NCI-H526 treated with DMSO at 0.1 percent for 48 hours (cell line): ENCODE data around the gene UBE4A.
"Not testable (repeated sequence)": the region's sequence is repeated elsewhere in the genome, so short reads cannot be mapped to it uniquely, and the experiment has no call there.

Source experiments
- DNase-seq: peaks from one replicate; lab custom pipeline; 2025; lab: John Stamatoyannopoulos, UW

The UBE4A gene

DNA sequence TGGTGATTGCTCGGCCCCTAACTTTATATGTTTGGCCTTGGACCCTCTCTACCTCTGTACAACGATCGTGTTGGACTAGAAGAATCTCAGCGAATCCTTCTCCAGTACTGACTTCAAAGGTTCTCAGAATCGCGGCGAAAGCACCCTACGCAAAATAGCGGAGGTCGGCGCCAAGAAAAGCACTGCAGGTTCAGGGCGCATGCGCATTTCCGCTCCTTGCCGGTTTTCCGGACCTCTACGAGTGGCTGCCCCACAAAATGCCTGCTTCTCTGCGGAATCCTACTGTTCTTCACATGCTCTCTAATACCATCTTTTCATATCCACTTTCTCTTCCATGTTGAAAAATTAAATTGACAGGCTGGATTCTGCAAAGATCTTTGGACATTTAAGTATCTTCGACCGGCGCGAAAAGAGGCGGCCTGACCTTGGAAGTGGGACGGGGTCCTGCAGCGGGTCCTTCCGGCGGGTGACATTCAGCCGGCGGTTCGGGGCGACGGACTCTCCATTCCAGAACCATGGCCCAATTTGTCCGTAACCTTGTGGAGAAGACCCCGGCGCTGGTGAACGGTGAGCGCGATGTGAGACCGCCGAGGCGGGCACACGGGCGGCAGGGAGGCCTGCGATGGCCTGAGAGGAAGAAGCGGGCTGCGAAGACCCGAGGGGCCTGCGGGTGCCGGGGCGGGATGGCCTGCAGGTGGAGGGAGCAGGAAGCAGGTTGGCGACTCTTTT is 41.9 kb downstream of the UBE4A start, which contains the start of gene ATP5MG:
Gene ATP5MG (plus strand): TSS at position 456 of the 729 bp plus-strand sequence. CDS start 60 bp downstream, at position 516.
- DNase-seq = peak; percentile 99

DNA sequence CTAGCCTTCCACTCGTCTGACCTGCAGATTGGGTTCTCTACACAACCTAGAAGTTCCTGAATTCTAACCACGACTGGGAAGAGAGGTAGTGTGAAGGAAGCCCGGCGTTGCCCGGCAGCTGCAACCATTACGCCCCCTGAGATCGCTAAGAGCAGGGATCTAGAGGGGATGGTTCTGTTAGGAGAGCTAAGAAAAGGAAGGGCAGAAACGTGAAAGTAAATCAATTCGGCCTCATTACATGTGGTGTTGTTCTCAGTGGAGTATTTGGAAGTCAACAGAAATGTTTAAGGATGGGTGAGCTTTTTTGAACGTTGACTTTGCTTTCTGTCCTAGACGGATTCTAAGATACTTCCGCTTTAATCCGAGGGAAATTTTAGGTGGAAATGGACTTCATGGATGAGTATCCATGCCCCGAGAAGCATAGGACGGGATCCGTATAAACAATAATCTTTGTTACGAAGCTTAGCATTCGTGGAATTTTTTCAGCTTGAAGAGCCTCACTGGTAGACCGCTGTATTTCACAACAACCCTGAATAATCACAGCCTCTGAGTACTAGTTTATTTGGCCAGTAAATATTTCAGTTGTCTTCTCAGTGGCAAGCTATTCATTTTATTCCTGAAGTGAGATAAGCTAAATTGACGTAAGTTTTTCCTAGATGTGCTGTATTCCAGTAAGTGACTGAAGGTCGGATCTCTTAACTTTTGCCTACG is 42.6 kb downstream of the UBE4A start:
- no peak for DNase-seq

DNA sequence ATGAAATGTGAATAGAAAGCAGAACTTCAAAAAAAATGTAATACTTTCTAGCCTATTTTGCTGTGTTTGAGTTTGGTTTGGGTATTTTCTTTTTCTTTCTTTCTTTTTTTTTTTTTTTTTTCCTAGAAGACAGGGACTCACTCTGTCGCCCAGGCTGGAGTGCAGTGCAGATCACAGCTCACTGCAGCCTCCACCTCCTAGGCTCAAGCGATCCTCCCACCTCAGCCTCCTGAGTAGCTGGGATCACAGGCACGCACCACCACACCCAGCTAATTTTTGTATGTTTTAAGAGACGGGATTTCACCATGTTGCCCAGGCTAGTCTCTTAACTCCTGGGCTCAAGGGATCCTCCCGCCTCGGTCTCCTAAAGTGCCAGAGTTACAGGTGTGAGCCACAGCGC is 43.2 kb downstream of the UBE4A start:
- DNase-seq = not testable (repeated sequence)

DNA sequence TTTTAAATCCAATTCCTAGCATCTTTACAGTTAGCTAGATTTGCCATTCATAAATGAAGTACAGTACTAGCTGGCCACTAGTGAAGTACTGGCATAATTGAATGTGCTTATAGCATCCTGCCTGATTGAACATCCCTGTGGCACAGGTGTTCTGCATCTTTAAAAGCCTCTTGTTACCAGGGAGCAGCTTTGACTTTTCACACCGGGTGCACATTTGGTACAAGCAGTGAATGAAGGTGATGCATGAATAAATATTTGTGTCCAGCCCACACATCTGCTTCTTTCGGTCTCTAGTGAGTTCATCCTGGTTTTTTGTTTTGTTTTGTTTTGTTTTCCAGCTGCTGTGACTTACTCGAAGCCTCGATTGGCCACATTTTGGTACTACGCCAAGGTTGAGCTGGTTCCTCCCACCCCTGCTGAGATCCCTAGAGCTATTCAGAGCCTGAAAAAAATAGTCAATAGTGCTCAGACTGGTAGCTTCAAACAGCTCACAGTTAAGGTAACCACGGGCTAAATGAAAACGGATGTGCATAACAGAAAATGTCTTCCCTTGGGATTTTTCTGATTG is 47.3 kb downstream of the UBE4A start:
- no peak for DNase-seq

DNA sequence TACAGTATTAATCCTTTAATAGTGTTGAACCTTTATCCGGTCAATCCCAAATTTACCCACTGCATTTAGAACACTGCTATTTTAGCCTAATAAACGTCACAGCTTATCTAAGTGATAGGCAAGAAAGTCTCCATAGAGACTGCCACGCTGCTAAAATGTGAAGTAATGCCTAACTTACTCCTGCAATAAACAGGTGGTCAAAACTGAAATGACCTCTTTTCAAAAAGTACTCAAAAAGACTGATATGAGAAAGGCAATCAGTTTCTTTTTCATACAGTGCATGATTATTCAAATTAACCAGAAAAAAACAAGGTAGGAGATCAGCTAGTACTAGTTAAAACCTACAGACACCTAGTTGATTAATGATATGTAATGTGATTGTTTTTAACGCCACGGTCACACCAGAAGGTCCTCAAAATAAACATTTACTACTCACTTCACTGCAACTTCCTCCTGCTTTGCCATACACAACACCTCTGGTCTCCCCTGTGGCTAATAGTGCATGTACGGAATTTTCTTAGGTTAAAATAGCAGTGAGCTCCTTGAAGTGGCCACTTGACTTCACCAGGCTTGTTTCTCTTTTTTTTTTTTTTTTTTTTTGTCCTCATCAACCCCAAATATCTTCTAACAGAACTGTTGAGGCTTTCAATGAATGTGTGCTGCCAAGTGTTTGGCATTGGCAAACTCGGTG is 50.8 kb downstream of the UBE4A start:
- no peak for DNase-seq

DNA sequence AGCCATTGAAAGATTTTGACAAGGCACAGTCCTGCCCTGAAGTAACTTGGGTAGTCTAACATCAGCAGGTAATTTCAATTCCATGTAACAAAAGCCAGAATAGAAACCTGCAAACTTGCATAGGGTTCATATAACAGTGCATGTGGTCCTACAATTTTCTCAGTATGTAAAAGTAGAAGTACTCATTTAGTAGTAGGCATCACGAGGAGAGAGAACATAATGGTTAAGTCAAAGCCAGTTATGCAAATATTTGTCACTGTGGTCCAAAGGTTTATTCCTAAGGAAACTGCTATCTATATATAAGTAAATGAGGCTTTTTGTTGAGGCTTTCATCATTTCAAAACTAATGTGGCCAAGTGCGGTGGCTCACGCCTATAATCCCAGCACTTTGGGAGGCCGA is 52.1 kb downstream of the UBE4A start:
- peak; percentile 95 for DNase-seq

DNA sequence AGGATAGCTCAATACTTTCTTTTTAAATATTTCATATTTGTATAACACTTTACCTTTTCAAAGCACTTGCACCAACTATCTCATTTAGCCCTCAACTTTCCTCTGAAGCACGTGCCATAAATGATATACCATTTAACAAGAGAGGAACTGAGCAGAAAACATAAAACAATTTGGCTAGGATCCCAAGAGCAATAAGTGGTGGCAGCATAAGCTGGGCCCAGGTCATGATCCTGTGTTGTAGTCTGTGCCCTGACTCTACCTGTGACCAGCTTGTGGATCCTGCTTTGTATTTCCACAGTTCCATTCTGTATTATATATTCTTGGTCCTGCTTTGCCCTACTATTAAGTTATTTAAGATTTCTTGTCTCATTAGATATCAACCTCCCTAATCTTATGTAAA is 53.5 kb downstream of the UBE4A start:
- DNase-seq = no peak

DNA sequence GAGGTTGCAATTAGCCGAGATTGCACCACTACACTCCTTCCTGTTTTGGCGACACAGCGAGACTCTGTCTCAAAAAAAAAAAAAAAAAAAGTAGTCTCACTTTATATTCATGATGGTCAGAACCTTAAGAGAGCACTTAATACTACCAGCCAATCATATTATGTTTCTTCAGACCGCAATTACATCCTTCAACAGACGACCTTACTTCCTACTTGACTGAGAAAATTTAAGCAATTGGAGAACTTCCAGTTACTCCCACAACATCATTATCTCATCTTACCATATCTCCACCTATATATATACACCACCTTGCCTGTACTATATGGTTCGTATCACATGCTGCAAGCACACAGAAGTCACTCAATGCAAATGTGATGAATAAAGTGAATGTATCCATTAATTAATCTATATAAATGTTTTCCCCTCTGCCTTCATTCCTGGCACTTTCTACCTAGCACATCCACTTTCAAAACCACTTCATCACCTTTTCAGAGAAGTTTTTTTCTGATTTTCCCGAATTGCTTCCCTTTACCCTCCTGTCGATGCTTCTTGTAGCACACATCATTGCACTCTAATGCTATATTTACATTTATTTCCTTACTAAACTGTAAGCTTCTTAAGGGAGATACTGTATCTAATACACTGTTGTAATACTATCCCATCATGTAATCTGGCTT is 55.8 kb downstream of the UBE4A start:
- DNase-seq = no peak

DNA sequence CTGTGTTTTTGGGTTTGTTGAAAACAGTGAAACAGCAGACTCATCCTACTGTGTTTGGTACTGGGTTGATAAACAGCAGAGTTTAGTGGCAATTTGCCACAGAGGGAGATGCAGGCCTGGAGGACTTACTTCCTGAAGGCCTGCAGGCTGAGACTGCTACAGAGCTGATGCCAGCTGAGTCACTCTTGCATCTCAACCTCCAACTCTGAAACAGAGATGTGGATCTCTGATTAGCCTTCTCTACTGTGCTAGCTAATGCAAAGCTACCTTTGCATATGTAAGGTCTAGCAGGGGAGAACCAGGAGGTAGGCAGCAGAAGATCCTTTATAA is 56.3 kb downstream of the UBE4A start:
- DNase-seq = peak; percentile 58

DNA sequence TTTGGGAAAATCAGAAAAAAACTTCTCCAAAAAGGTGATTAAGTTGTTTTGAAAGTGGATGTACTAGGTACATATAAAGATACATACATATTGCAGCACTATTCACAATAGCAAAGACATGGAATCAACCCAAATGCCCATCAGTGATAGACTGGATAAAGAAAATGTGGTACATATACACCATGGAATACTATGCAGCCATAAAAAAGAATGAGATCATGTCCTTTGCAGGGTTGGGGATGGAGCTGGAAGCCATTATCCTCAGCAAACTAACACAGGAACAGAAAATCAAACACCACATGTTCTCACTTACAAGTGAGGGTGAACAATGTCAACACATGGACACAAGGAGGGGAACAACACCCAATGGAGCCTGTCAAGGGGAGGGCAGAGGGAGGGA is 57.5 kb downstream of the UBE4A start:
- not testable (repeated sequence) for DNase-seq

DNA sequence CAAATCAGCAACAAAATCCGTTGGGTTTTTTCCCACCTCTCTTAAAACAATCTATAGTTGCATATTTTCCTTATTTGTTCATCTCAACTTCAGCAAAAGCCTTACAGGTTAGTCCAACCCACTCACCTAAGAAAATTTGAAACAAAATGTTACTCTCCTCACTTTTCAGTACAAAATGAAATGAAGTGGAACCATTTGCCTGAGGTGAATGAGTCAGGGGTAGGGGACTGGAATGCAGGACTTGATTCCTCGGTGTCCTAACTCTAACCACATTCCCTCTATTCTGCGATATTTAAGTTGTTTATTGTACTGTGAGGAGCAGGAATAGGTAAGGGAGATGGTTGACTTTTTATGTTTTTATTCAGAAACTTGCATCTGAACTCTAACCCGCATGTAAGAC is 58.4 kb downstream of the UBE4A start:
- DNase-seq = no peak

DNA sequence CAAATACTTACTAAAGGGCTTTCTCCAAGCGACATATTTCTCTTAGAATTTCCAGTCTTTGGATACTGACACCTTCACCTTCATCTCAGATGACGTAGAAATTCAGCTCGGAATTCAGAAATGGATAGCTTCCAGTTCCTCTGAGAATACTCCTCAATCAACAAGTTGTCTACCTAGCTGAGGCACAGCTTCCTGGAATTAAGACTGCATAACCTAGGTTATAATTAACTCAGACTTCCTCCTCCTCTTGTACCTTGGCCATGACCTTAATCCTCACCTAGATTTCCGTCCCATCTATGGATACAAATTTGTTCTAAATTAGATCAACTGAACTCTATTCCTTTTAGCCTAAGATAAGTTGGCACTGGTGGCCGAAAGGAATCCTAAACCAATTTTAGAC is 59.4 kb downstream of the UBE4A start:
- DNase-seq = no peak

DNA sequence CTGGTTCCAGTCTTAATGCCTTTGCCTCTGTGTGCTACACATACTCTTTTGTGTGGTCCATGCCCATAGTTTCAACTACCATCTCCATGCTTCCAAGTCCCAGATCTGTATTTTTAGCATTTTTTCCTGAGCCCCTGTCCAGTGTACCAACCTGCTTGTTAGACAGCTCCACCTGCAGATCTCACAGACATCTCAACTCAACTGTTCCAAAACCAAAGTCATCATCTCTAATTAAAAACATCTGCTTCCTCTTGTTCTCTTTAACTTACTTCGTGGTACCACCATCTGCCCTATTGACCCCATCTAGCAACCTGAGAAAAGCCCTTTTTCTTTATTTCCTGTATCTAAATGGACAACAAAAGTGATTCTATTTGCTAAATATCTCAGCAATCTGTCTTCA is 68.3 kb downstream of the UBE4A start:
- no peak for DNase-seq

DNA sequence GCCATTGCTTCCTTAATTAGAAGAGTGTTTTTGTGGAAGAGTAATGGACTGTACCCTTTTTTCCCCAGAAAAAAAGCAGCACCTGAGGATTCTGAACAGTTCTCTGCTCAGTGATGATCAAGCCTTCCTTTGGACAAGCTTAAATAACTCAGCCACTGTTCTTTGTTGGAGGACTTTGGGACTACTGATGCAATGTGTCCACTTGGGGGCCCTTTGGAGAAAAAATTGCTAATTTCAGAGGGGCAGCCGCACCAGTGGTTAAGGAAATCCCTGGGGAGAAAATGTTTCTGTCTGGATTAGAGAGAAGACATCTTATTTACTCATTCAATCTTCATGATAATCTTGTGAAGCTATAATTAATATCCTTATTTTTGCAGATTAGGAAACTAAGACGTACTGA is 71.6 kb downstream of the UBE4A start:
- DNase-seq = no peak

DNA sequence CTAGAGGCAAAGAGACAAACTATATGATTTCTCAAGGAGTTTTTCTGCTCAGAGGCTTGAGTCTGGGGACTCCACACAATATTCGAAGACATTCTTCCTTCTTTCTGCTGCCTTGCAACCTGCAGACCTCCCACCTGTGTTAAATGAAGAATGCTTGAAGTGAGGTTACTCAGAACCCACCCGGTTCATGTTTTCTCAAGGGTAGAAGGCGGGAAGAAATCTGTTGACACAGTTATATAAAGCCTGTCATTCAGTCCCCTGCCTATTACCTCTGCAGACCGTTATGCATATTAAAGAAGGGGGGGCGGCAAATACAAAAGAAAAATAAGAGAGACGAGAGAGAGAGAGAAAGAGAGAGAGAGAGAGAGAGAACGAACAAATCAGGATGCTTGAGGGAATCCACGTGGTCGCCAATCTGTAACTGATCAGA is 74.7 kb downstream of the UBE4A start:
- DNase-seq = peak; percentile 95

DNA sequence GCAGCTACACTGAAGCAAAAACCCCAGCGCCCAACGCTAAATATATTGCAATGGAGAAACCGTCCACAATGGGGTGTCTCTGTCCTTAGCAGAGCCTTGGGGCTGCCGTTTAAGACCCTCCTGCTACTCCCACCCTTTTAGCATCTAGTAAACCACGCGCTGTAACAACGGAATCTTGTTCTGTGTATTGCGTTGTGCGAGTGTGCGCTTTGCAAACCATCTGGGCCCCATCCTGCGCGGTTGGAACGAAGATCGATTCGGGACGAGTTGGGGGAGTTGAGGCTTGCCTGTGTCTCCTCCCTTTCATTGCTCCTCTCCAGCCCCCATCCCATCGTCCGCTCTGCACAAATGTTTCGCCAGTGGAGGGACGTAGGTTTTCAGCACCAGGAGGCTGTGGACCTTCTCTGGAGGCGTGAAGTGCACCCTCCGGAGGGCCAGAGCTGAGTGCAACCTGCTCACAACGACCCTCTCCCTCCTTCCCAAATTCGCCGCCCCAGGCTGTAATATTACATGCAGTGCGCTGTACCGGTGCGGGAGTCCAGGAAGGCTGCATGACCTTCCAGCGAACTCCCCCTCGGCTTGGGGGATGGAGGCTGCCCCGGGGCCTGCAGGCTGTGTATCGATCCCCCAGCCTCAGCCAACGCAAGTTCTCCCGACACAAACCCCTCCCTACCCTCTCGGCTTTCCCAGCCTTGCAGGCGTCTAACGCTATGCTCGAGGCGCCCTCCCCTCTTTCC is 75.3 kb downstream of the UBE4A start:
- peak; percentile 89 for DNase-seq

DNA sequence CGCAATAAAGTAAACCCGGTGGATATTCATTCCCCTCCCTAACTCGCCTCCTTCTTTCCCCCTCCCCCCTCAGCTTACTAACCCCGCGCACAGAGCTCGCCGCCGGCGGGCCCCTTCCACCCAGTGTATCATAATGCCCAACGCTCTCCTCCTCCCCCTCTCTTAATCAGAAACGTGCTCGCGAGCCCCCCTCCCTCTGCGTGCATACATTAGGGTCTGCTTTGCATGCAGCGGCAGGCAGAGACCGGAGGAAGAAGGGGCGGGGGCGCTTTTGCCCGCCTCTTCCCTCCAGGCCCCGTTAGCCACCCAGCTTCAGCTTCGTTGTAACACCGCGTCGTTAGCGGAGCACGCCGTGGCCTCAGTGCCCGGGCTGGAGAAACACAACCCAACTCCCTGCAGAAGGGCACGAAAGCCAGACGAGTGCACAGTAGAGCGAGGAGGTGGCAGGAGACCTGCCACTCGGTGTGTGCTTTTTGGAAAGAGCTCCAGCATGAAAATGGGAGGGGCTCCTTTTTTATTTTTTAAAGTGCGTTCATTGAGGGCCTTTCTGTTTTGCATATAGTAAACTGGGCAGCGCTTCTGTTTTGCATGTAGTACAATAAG is 76.0 kb downstream of the UBE4A start:
- peak; percentile 100 for DNase-seq

DNA sequence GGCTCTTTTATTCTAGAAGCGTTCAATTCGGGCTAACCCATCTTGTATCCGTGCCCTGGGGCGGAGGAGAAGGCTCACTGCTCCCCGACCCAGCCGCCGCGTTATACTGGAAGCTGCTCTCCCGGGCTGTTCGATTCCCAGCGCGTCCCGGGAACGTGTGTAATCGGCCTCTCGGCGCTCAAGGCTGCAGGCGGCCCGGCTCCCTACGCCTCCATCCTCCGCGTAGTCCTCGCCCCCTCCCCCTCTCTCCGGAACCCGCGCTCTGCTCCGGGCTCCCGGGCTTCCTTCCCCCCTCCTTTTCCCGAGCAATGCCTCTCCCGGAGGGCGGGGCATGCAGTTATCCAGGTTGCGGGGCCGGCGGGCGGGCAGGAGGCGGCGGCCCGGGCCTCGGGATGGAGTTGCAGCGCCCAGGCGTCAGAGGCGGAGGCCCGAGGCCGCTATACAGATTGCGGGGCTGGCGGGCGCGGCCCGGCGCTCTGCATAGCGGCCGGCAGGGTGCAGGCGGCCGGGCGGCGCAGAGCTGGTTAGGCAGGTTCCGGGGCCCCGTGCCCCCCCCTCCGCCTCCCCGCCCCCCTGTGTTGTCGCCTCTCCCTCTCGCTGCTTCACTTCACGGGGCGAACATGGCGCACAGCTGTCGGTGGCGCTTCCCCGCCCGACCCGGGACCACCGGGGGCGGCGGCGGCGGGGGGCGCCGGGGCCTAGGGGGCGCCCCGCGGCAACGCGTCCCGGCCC is 76.7 kb downstream of the UBE4A start, which contains the start of gene KMT2A:
Gene KMT2A (plus strand): TSS at position 600 of the 732 bp plus-strand sequence. CDS start 21 bp downstream, at position 621.
- peak; percentile 100 for DNase-seq

DNA sequence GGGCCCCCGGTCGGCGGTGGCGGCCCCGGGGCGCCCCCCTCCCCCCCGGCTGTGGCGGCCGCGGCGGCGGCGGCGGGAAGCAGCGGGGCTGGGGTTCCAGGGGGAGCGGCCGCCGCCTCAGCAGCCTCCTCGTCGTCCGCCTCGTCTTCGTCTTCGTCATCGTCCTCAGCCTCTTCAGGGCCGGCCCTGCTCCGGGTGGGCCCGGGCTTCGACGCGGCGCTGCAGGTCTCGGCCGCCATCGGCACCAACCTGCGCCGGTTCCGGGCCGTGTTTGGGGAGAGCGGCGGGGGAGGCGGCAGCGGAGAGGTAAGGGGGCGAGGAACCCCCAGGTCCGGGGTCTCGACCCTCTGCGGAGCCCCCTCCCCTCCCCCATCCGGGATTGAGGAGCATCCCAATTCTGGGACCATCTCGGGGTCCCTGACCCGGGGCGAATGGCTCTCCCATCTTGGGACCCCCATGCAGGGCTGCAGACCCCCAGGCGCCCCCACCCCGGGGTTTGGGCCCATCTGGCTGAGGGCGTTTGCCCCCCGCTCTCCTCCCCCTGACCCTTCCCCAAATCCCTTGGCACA is 77.3 kb downstream of the UBE4A start:
- no peak for DNase-seq
